C4-2B (cell line): ENCODE data around the gene MNS1.

Source experiments
- H3K27ac ChIP-seq: fragments of 450-650 bp; 2 replicates; pipeline ENCODE4 v1.5.1; 2017
- CTCF ChIP-seq: fragments of 450-650 bp; conservative IDR thresholded peaks from 2 replicates; pipeline ENCODE4 v1.5.1; 2017; ENCODE audit warnings: mild to moderate bottlenecking
- ZFX ChIP-seq: fragments of 450-650 bp; IDR thresholded peaks from 2 replicates; pipeline ENCODE4 v1.6.1; 2017

Gene MNS1

DNA sequence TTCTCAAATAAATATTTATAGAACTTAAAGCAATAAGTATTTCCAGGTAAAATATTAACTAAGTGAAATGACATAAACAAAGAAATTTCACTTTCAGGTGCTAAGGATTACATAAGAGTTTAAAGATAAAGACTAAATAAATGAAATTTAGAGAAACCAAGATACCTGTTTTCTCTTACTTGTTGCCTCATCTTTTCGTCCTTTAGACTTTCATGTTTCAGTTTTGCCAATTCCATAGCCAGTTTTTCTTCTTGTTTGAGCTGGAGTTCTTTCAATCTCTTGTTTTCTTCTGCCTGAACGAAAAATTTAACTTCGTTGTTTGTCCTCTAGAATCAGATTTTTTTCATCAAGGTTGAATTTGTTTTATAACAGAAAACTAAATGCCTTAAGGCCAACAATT, 8.7 kb downstream of the MNS1 start:
- no peak overlapping the region for H3K27ac ChIP-seq
- TF ChIP-seq ZFX (no peak), CTCF (no peak)

DNA sequence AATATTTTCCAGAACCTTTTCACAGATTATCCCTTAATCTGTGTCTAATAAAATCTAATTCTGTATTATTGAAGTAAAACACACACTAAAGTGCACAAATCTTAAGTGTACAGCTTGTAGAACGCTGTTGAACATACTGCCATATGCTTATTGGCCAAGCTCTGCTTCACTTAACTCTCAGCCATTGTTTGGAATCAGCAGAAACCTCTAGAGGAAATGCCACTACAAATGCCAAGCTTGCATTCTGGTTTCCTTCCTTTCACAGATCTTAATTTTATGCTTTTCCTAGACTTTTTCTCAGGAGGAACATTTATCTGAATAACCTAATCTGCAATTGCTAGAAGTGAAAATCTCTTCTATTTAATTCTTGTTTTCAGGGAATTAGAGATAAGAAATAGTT, 10.1 kb downstream of the MNS1 start:
- no peak overlapping the region for H3K27ac ChIP-seq
- TF ChIP-seq CTCF (no peak), ZFX (no peak)

DNA sequence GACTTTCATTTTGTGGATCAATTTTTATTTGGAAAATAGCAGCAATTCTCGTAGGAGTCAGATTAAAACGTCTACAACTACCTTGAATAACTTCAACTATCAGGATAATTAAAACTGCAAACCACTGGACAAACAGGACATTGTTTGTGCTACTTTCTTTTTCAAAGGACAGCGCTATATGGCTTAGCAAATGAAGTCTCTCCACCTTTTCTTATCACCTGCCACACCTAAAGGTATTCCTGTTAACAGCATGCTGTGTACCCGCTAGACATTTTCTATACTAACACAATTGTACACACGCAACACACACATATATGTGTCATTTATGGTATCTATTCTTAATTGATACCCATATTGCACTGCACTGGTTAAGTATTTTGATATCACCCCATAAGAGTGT, 19.2 kb downstream of the MNS1 start:
- TF ChIP-seq ZFX (no peak), CTCF (no peak)
- H3K27ac ChIP-seq: no peak overlapping the region

- TF ChIP-seq CTCF (no peak), ZFX (no peak)
Measured at GRCh38 chr15:56442354-56442753, 22.6 kb downstream of the MNS1 start.

DNA sequence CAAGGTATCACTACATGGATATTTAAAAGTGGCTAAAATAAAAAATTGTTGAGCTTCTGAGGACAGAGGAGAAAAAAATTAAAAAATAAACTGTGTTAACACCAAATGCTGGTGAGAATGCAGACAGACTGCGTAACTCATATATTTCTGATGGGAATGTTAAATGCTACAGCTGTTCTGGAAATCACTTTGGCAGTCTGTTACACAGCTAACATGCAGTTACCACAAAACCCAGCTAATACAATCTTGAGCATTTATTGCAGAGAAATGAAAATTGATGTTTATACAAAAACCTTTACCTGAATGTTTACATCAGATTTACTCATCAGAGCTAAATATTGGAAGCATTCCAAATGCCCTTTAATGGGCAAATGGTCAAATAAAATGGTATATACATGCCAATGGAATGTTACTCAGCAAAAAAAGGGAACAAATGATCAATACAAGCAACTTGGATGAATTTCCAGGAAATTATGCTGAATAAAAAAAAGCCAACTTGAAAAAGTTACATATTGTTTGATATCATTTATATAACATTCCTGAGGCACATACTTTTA, 24.6 kb downstream of the MNS1 start:
- TF ChIP-seq ZFX: no peak
- TF ChIP-seq CTCF: no peak
- no peak overlapping the region for H3K27ac ChIP-seq

More at GRCh38 chr15:56442354-56442753, 22.6 kb downstream of the MNS1 start:
- no peak overlapping the region for H3K27ac ChIP-seq

DNA sequence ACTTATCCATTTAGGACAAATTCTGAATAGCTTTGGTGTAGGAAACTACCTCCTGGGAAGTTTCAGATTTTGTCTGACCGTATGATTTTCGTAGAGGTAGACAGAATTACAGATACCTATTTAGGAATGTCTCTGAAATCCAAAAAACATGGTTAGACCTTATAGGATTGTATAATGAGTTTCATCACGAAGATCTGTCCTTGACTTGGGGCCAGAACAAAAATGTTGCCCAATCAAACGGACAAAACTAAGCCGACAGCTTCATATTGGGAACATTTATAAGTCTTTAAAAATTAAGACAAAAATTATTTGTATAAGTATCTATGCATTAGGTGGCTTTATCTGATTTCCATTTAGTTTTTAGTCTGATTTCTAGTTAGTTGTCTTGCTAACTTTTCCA, 32.6 kb downstream of the MNS1 start:
- no peak for TF ChIP-seq ZFX
- no peak overlapping the region for H3K27ac ChIP-seq

DNA sequence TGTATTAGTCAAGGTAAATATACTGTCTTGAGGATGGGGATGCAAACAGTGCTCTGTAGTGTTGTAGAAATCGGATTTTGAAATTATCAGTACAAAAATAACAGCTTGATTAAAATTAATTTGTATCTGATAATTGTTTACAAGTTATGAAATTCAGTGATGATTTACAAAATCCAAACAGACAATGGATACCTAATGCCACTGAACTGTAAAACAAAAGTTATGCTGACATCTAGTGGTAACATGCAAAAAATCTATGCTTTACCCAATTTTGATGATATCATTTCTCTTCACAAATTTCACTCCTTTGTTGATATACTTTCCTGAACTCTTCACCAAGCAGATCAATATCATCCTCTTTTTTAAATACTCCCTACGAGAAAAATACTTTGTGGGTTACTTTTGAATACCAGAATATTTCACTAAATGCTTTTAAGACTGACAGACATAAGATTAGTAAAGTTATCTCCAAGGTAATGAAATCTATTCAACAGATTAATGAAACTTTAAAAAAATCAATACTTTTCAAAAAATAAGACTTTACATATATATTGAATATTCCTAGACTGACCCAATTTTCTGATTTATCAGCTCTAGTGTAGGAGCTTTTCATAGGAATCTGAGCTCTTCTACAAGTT, 36.0 kb downstream of the MNS1 start:
- TF ChIP-seq CTCF (peak; percentile 76), ZFX (no peak)
- H3K27ac ChIP-seq: no peak overlapping the region

DNA sequence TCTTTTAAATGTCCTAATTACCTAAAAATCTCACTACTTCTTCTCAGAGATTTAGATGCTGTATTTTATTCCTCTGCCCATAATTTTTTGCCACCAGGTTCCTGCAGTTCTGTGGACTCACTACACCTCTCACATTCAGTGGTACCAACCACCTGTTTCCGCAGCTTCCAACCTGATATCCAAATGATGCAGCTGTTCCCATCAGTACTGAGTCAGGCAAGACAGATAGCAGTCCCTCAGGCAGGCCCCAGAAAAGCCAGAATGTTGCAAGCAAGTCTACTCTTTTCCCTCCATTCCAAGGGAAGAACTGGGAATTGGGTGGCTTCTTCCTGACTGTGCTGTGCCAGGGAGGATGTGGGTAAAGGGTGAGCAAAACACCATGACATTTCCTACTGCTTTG, 39.0 kb downstream of the MNS1 start:
- H3K27ac ChIP-seq: no peak overlapping the region
- TF ChIP-seq CTCF: no peak
- no peak for TF ChIP-seq ZFX
